ENCODE measurements around the gene ICE1.

DNA sequence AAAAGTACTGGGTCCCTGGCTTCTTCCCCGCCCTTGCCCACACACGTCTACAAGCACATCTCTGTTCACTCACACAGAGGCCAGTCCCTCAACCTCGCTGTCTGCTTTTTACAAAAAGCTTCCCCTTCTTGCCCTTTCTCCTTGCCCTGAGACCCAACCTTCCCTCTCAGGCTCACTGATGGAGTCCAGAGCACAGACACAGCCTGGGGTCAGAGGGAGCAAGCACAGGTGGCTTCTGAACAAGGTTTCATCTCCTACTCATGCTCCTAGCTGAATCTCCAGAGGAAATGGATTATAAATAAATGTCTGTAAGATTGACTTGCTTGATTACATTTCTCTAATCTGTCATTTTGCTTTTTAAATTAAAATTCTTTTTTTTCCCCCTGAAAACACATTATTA is 101.8 kb downstream of the ICE1 start:
- TF ChIP-seq, protein P1, sequence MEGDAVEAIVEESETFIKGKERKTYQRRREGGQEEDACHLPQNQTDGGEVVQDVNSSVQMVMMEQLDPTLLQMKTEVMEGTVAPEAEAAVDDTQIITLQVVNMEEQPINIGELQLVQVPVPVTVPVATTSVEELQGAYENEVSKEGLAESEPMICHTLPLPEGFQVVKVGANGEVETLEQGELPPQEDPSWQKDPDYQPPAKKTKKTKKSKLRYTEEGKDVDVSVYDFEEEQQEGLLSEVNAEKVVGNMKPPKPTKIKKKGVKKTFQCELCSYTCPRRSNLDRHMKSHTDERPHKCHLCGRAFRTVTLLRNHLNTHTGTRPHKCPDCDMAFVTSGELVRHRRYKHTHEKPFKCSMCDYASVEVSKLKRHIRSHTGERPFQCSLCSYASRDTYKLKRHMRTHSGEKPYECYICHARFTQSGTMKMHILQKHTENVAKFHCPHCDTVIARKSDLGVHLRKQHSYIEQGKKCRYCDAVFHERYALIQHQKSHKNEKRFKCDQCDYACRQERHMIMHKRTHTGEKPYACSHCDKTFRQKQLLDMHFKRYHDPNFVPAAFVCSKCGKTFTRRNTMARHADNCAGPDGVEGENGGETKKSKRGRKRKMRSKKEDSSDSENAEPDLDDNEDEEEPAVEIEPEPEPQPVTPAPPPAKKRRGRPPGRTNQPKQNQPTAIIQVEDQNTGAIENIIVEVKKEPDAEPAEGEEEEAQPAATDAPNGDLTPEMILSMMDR (IDR thresholded peaks at IDR 0.05): no peak
- TF ChIP-seq POLR2A (IDR thresholded peaks at IDR 0.05): no peak
